Vagina (tissue), 2 donors: ENCODE results near the gene ETNK2. TPM values are rescaled to one million over a fixed set of nuclear protein-coding genes. Genes with fewer than 3 reads are reported as not detected.
A peak's percentile ranks its signal among the peaks of the same experiment; 100 is the strongest.

Source experiments
- DNase-seq, 2 donors: peaks; one replicate each; pipeline ENCODE4 v3.0.0-alpha.2; 2017; ENCODE audit errors: extremely low spot score in 2 of 2
- H3K27ac ChIP-seq: fragments of 200-600 bp; sonication (generic); one replicate; pipeline ENCODE4 v1.5.1; 2019
- H3K27me3 ChIP-seq: fragments of 200-600 bp; sonication (generic); one replicate; pipeline ENCODE4 v1.5.1; 2019
- H3K36me3 ChIP-seq, 2 donors: fragments of 200-600 bp; sonication (generic); one replicate each; pipeline ENCODE4 v1.5.1; 2017 to 2019
- H3K4me1 ChIP-seq: fragments of 200-600 bp; sonication (generic); one replicate; pipeline ENCODE4 v1.5.1; 2019
- H3K4me3 ChIP-seq, 2 donors: fragments of 200-600 bp; sonication (generic); 1 replicate in 1 of 2; 2 replicates in 1 of 2; pipeline ENCODE4 v1.5.1; 2016 to 2019
- H3K9me3 ChIP-seq: fragments of 200-600 bp; sonication (generic); one replicate; pipeline ENCODE4 v1.5.1; 2019
- POLR2A ChIP-seq, 2 donors: fragments of 450-650 bp; IDR thresholded peaks; one replicate each; pipeline ENCODE4 v1.6.1; 2017; ENCODE audit warnings: antibody characterized with exemption in 2 of 2, mild to moderate bottlenecking in 2 of 2, moderate library complexity in 2 of 2
- POLR2AphosphoS5 ChIP-seq, 2 donors: sonication (generic); formaldehyde crosslinking; IDR thresholded peaks; one replicate each; pipeline ENCODE4 v1.9.0; 2017; ENCODE audit warnings: antibody characterized with exemption in 2 of 2, mild to moderate bottlenecking in 2 of 2, low read depth in 1 of 2; ENCODE audit not compliant: insufficient read depth in 1 of 2
- intact Hi-C: fragments of 100-400 bp; cut with DNase I; formaldehyde crosslinking; loops from one replicate; pipeline ENCODE4 v1.15.1; 2023
- total RNA-seq: library from RNA; depleted of rRNA; stranded (reverse); fragments of >200 nt; gene quantifications from one replicate; pipeline ENCODE4 v1.2.3, GENCODE V29; 2016
- TF ChIP-seq, protein P1 (sequence below), 3 experiments: fragments of 450-650 bp in 2 of 3; fragments of 200-600 bp in 1 of 3; sonication (generic) in 1 of 3; IDR thresholded peaks; one replicate each; pipeline ENCODE4 v1.5.1; 2017 to 2019; ENCODE audit warnings: antibody characterized with exemption in 3 of 3, mild to moderate bottlenecking in 2 of 3, moderate library complexity in 2 of 3

ETNK2 gene
- total RNA-seq, 1 donor from 2014 or later: 30.9 TPM

DNA sequence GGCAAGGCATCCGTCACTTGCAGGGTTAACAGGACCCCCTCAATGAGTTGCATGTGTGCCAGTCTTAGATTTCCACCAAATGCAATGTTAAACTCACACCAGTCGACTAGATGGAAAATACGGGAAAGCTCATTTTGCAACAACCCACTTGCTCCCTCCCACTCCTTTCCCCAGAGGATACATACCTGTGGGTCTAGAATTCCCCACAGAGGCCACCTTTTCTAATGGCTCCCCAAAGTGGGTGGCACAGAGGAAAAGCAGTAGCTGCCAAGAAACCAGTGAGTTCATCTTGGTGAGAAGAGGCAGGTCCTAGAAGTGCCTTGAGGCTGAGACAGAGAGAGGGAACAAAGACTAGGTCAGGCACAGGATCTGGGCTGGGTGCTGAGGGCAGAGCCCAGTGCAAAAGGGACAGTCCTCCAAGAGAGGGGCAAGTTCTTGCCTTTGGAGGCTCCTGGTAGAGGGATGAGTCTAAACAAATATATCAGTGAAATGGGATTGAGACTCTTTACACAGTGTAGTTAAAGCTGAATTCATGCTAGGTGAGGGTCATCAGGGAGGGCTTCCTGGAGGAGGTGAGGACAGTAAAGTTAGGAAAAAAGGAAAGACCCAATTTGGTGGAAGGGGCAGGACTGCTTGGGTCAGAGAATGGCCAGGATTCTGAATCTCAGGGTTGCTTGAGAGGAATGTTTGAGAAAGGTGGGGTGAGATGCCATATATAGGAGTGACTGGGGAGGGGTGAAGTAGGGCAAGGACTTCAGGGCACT, 40.9 kb upstream of the ETNK2 start:
- Histone ChIP-seq H3K9me3 (no peaks in the 10 kb centered on the region), H3K4me1 (peaks cover 19% of the 10 kb centered on the region), H3K27me3 (no peaks in the 10 kb centered on the region), H3K4me3 (no peak overlapping the region), H3K27ac (no peak overlapping the region), H3K36me3 (no peaks in the 10 kb centered on the region)
- intact Hi-C loops: no loop called here
- TF ChIP-seq POLR2A (IDR thresholded peaks at IDR 0.05) (no peak), POLR2AphosphoS5 (IDR thresholded peaks at IDR 0.05; ENCODE audit: insufficient read depth in 1 of 2, low read depth in 1 of 2) (no peak)
- TF ChIP-seq, protein P1, sequence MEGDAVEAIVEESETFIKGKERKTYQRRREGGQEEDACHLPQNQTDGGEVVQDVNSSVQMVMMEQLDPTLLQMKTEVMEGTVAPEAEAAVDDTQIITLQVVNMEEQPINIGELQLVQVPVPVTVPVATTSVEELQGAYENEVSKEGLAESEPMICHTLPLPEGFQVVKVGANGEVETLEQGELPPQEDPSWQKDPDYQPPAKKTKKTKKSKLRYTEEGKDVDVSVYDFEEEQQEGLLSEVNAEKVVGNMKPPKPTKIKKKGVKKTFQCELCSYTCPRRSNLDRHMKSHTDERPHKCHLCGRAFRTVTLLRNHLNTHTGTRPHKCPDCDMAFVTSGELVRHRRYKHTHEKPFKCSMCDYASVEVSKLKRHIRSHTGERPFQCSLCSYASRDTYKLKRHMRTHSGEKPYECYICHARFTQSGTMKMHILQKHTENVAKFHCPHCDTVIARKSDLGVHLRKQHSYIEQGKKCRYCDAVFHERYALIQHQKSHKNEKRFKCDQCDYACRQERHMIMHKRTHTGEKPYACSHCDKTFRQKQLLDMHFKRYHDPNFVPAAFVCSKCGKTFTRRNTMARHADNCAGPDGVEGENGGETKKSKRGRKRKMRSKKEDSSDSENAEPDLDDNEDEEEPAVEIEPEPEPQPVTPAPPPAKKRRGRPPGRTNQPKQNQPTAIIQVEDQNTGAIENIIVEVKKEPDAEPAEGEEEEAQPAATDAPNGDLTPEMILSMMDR (IDR thresholded peaks at IDR 0.05): no peak
- no peak for DNase-seq

DNA sequence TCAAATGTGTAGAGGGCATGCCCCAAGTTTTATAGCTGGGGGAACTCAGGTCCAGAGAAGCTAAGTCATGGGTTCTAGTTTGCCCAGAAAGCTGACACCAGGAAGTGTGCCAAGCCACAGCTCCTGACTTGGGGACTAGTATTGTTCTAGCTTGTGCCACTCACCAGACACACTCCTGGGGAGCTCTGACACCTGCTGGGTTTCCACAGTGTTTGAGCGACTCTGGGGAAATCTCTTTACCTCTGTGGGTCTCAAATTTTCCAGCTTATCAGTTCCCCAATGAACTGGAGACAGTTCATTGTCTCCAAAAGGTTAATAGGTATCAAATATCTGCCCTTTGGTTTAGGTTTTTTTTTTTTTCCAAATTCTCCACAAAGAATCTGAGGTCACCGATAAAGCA, 40.2 kb upstream of the ETNK2 start:
- Histone ChIP-seq H3K4me1 (peaks cover 19% of the 10 kb centered on the region), H3K36me3 (no peaks in the 10 kb centered on the region), H3K4me3 (no peak overlapping the region), H3K27me3 (no peaks in the 10 kb centered on the region), H3K9me3 (no peaks in the 10 kb centered on the region), H3K27ac (no peak overlapping the region)
- DNase-seq: no peak
- intact Hi-C loops: no loop called here
- TF ChIP-seq POLR2AphosphoS5 (IDR thresholded peaks at IDR 0.05; ENCODE audit: insufficient read depth in 1 of 2, low read depth in 1 of 2): no peak
- no peak for TF ChIP-seq POLR2A (IDR thresholded peaks at IDR 0.05)
- TF ChIP-seq, protein P1 (IDR thresholded peaks at IDR 0.05): no peak

DNA sequence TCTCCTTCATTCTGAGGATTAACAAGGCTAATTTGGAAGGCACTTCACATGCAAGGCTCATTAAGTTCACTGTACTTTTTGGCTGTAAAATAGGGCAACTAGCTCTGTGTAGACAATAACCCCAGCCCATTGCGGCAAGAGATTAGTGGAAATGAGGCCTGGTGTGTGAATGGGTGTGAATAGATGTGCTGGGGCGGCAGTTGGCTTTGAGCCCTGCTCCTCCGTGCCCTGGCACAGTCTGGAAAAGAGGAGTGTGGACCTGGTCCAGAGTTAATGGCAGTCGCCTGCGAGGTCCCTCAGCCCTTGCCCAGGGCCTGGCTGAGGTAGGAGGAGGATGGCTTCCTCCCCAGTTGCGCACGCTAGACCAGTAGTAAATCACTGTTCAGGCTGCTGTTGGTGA, 39.6 kb upstream of the ETNK2 start:
- no peaks in the 10 kb centered on the region for H3K9me3 ChIP-seq
- intact Hi-C loops: no loop called here
- no peaks in the 10 kb centered on the region for H3K36me3 ChIP-seq
- no peak for DNase-seq
- no peak for TF ChIP-seq POLR2AphosphoS5 (IDR thresholded peaks at IDR 0.05; ENCODE audit: insufficient read depth in 1 of 2, low read depth in 1 of 2)
- TF ChIP-seq, protein P1 (IDR thresholded peaks at IDR 0.05): no peak
- no peak for TF ChIP-seq POLR2A (IDR thresholded peaks at IDR 0.05)
- H3K4me3 ChIP-seq: no peak overlapping the region
- H3K4me1 ChIP-seq: peaks cover 19% of the 10 kb centered on the region
- H3K27ac ChIP-seq: no peak overlapping the region
- no peaks in the 10 kb centered on the region for H3K27me3 ChIP-seq

DNA sequence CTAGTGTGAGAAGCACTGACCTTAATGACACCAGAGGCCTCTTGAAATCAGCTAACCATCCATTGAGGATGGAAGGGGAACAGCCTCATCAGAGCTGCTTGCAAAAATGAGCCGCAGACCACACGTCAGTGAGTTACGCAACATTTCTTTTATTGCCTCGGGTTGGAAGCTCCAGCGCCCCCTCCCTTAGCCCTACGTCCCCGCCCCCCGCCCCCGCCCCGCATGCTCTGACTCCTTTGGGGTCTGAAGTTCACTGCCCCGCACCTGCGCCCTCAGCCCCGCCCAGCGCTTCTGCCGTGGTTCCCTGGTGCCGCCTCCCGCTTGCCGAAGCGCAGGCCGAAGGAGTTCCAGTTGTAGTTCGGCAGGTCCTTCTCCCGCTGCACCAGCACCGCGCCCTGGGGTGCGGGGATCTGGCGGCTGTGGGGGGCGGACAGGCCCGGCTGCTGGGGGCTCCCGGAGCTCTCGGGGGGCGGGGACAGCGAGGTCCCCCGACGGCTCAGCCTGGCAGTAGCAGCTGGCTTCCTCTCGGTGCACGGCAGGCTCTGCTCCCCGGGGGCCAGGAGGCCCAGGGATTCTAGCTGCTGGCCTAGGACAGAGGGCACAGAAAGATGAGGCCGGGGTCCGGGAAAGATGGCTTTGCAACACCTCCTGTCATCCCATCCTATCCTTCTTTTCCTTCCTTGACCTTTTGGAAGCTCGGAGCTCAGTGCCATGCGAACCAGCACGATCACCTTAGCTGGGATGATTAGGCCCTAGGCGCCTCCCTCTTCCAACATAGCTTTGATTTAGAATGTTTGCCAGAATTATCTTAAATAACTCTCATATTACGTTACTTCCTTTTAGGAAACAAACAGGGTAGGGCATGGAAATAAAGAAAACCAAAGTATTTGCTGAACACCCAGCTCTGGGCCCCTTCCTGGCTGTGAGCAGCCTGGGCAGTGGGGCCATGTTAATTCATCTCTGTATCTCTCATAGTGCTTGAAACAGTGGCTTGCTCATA, 38.7 kb upstream of the ETNK2 start:
- Histone ChIP-seq H3K36me3 (no peaks in the 10 kb centered on the region), H3K9me3 (no peaks in the 10 kb centered on the region), H3K27me3 (no peaks in the 10 kb centered on the region), H3K4me3 (peak overlapping the region; percentile 20 to 33), H3K4me1 (peaks cover 19% of the 10 kb centered on the region), H3K27ac (no peak overlapping the region)
- DNase-seq: no peak
- TF ChIP-seq POLR2A (IDR thresholded peaks at IDR 0.05): no peak
- TF ChIP-seq, protein P1 (IDR thresholded peaks at IDR 0.05): no peak
- no peak for TF ChIP-seq POLR2AphosphoS5 (IDR thresholded peaks at IDR 0.05; ENCODE audit: insufficient read depth in 1 of 2, low read depth in 1 of 2)
- intact Hi-C loops: no loop called here
